ENCODE measurements around the gene PRKAG2.

PRKAG2 gene

DNA sequence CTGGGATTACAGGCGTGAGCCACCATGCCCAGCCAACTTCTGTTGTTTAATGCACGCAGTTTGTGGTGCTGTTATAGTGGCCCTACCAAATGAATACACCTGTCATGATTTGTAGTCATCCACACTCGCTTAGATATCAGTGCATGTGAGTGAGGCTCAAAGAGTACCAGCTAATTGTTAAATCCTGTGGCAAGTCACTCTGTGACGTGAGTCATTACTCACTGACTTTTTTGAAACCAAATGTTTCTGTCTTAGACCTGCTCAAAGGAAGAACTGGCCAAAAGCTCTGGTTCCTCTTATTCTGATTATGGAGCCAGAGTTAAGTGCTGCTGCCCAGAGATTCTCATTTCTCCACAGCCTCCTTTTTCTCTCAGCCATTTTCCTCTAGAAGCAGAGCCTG lies 109.4 kb downstream of the PRKAG2 start:
- no peak overlapping the region for H3K14ac ChIP-seq (ENCODE audit: low read length)
- no CpG with 5 or more reads among the region's 4 CpGs for WGBS, 2 donors (ENCODE audit: extremely low coverage in 2 of 2, insufficient read length in 2 of 2, insufficient replicate concordance in 1 of 2)

DNA sequence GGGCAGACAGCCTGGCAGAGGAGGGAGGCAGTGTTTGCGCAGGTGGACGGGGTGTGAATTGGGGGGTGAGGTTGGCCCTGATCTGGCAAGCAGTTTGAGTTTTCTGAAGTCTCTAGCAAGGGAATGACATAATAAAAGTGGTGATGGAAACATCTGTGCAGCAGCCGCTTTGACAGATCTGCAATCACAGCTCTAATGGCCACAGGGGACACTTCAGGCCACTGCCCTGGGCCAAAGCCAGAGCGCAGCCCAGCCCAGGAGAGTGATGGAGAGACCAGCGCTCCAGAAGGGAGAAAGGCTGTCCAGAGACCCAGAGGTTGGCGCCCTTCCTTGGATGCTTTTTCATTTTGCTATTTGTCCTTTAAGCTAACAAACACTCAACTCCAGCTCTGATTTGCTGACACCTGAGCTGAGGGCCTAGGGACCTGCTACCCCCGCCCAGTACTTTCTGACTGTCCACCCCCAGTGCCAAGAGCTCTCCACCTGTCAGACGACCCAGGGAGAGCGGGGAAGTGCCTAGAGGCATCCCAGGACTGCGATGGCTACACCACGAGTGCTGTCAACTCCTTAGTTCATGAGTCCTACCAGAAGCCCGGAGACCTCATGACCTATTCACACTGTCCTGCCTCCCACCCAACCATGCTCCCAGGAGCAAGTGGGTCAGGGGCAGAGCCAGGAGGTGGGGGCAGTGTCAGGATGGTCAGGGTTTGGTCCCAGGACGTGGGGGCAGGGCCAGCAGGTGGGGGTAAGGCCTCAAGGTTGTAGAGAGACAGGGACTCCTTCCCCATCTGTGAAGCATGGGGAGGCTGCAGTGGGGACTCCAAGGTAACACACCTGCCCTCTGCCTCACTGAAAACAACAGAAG lies 112.6 kb downstream of the PRKAG2 start:
- Histone ChIP-seq H3K14ac (ENCODE audit: low read length) (peak overlapping the region; percentile 12), H4K8ac (ENCODE audit: low read depth, low read length) (no peak overlapping the region), H2BK5ac (ENCODE audit: low read length) (no peak overlapping the region), H3K36me3 (replicated peaks in 1 of 2; ENCODE audit: control insufficient read depth in 2 of 2, insufficient read depth in 2 of 2, low read length in 2 of 2) (no peaks in the 10 kb centered on the region), H3K4me2 (ENCODE audit: insufficient read depth, low read length, poor library complexity, severe bottlenecking) (no peak overlapping the region), H2AK5ac (ENCODE audit: low read depth, low read length) (peak overlapping the region; percentile 24), H3K9me3 (replicated peaks in 1 of 2; ENCODE audit: control insufficient read depth in 2 of 2, insufficient read depth in 1 of 2, low read depth in 1 of 2, low read length in 2 of 2) (peaks cover 0 to 3% of the 10 kb centered on the region in 2 donors), H3K18ac (ENCODE audit: low read length) (peak overlapping the region; percentile 83), H3K27ac (replicated peaks; ENCODE audit: low read length) (no peak overlapping the region), H3K27me3 (ENCODE audit: control insufficient read depth in 3 of 3, insufficient read depth in 3 of 3, low read depth in 1 of 3, low read length in 3 of 3) (peaks cover 0 to 38% (median 8%) of the 10 kb centered on the region in 3 experiments), H2BK120ac (ENCODE audit: low read depth, low read length) (no peak overlapping the region), H2BK12ac (ENCODE audit: low read length) (peak overlapping the region; percentile 33), H3K9ac (ENCODE audit: low read depth, low read length, poor library complexity) (peak overlapping the region; percentile 36), H3K4ac (ENCODE audit: low read length) (no peak overlapping the region), H2BK15ac (ENCODE audit: low read length) (peak overlapping the region; percentile 30), H4K91ac (ENCODE audit: low read depth, low read length, poor library complexity) (no peak overlapping the region), H3K4me3 (ENCODE audit: low read length in 2 of 2) (no peak overlapping the region), H3K4me1 (ENCODE audit: control insufficient read depth in 2 of 2, insufficient read depth in 1 of 2, low read depth in 1 of 2, low read length in 2 of 2) (peaks cover 2 to 8% of the 10 kb centered on the region in 2 donors), H3K23ac (ENCODE audit: low read depth, low read length, poor library complexity) (peak overlapping the region; percentile 12), H3K79me1 (ENCODE audit: low read depth, low read length) (no peaks in the 10 kb centered on the region), H2AFZ (ENCODE audit: low read length) (no peak overlapping the region)
- WGBS, 2 donors (ENCODE audit: extremely low coverage in 2 of 2, insufficient read length in 2 of 2, insufficient replicate concordance in 1 of 2) = no CpG with 5 or more reads among the region's 13 CpGs
- no peak for DNase-seq (ENCODE audit: low spot score)

More for the DNA sequence above, 109.4 kb downstream of the PRKAG2 start:
- Histone ChIP-seq H3K27ac (replicated peaks; ENCODE audit: low read length) (no peak overlapping the region), H3K23ac (ENCODE audit: low read depth, low read length, poor library complexity) (no peak overlapping the region), H3K79me1 (ENCODE audit: low read depth, low read length) (no peaks in the 10 kb centered on the region), H2BK12ac (ENCODE audit: low read length) (no peak overlapping the region), H3K27me3 (ENCODE audit: control insufficient read depth in 3 of 3, insufficient read depth in 3 of 3, low read depth in 1 of 3, low read length in 3 of 3) (peaks cover 0 to 55% (median 8%) of the 10 kb centered on the region in 3 experiments), H2BK120ac (ENCODE audit: low read depth, low read length) (no peak overlapping the region), H2BK5ac (ENCODE audit: low read length) (no peak overlapping the region), H2BK15ac (ENCODE audit: low read length) (no peak overlapping the region), H4K8ac (ENCODE audit: low read depth, low read length) (no peak overlapping the region), H3K4ac (ENCODE audit: low read length) (no peak overlapping the region), H3K4me3 (ENCODE audit: low read length in 2 of 2) (no peak overlapping the region), H3K4me1 (ENCODE audit: control insufficient read depth in 2 of 2, insufficient read depth in 1 of 2, low read depth in 1 of 2, low read length in 2 of 2) (peaks cover 1 to 5% of the 10 kb centered on the region in 2 donors), H3K9me3 (replicated peaks in 1 of 2; ENCODE audit: control insufficient read depth in 2 of 2, insufficient read depth in 1 of 2, low read depth in 1 of 2, low read length in 2 of 2) (peaks cover 0 to 3% of the 10 kb centered on the region in 2 donors), H2AK5ac (ENCODE audit: low read depth, low read length) (no peak overlapping the region), H2AFZ (ENCODE audit: low read length) (no peak overlapping the region), H3K9ac (ENCODE audit: low read depth, low read length, poor library complexity) (no peak overlapping the region), H4K91ac (ENCODE audit: low read depth, low read length, poor library complexity) (no peak overlapping the region), H3K4me2 (ENCODE audit: insufficient read depth, low read length, poor library complexity, severe bottlenecking) (no peak overlapping the region), H3K18ac (ENCODE audit: low read length) (no peak overlapping the region), H3K36me3 (replicated peaks in 1 of 2; ENCODE audit: control insufficient read depth in 2 of 2, insufficient read depth in 2 of 2, low read length in 2 of 2) (no peaks in the 10 kb centered on the region)
- DNase-seq (ENCODE audit: low spot score) = no peak

DNA sequence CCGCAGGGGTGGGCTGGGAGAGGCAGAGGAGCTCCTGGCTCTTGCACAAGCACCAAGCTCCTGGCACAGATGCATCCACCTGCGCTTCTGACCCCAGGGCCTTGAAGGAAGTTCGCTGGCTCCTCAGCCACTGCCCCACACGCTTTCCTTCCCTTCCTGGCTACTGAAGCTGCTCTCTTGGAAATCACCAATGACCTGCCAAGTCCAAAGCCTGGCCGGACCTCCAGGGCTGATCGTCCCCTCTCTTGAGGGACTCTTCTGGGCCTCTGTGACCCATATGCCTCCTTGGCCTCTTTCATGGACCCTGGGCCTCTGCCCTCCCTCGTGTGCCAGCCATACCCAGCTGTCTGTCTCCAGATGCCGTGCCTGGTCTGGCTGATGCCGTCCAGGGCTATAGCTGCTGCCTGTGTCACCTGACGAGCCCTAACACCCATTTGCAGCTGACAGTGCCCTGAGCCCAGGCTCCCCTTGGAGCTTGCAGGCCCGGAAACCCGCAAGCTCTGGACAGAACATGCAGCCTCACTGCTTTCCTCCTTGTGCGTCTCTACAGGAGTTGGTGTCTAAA lies 113.4 kb downstream of the PRKAG2 start:
- Histone ChIP-seq H2BK120ac (ENCODE audit: low read depth, low read length) (no peak overlapping the region), H3K18ac (ENCODE audit: low read length) (peak overlapping the region; percentile 83)
- WGBS, 2 donors (ENCODE audit: extremely low coverage in 2 of 2, insufficient read length in 2 of 2, insufficient replicate concordance in 1 of 2) = no CpG with 5 or more reads among the region's 13 CpGs

More for the DNA sequence above, 113.4 kb downstream of the PRKAG2 start:
- Histone ChIP-seq H3K36me3 (replicated peaks in 1 of 2; ENCODE audit: control insufficient read depth in 2 of 2, insufficient read depth in 2 of 2, low read length in 2 of 2) (no peaks in the 10 kb centered on the region), H3K4me1 (ENCODE audit: control insufficient read depth in 2 of 2, insufficient read depth in 1 of 2, low read depth in 1 of 2, low read length in 2 of 2) (peaks cover 2 to 8% of the 10 kb centered on the region in 2 donors), H3K27me3 (ENCODE audit: control insufficient read depth in 3 of 3, insufficient read depth in 3 of 3, low read depth in 1 of 3, low read length in 3 of 3) (peaks cover 0 to 38% (median 8%) of the 10 kb centered on the region in 3 experiments), H2BK15ac (ENCODE audit: low read length) (no peak overlapping the region), H3K4me2 (ENCODE audit: insufficient read depth, low read length, poor library complexity, severe bottlenecking) (no peak overlapping the region), H3K14ac (ENCODE audit: low read length) (peak overlapping the region; percentile 12), H2AFZ (ENCODE audit: low read length) (no peak overlapping the region), H3K9me3 (replicated peaks in 1 of 2; ENCODE audit: control insufficient read depth in 2 of 2, insufficient read depth in 1 of 2, low read depth in 1 of 2, low read length in 2 of 2) (peaks cover 0 to 3% of the 10 kb centered on the region in 2 donors), H2BK5ac (ENCODE audit: low read length) (no peak overlapping the region), H3K23ac (ENCODE audit: low read depth, low read length, poor library complexity) (peak overlapping the region; percentile 12), H3K27ac (replicated peaks; ENCODE audit: low read length) (no peak overlapping the region), H3K4ac (ENCODE audit: low read length) (no peak overlapping the region), H2BK12ac (ENCODE audit: low read length) (peak overlapping the region; percentile 0), H3K9ac (ENCODE audit: low read depth, low read length, poor library complexity) (peak overlapping the region; percentile 36), H4K91ac (ENCODE audit: low read depth, low read length, poor library complexity) (peak overlapping the region; percentile 15), H3K4me3 (ENCODE audit: low read length in 2 of 2) (no peak overlapping the region), H2AK5ac (ENCODE audit: low read depth, low read length) (peak overlapping the region; percentile 57), H3K79me1 (ENCODE audit: low read depth, low read length) (no peaks in the 10 kb centered on the region), H4K8ac (ENCODE audit: low read depth, low read length) (no peak overlapping the region)
- DNase-seq (ENCODE audit: low spot score) = no peak
